T-helper 9 cell (primary cell): ENCODE measurements around the gene MYOZ2.

Experiments used
- DNase-seq: peaks from one replicate; pipeline ENCODE4 v3.0.0-alpha.2; 2020

Gene MYOZ2

DNA sequence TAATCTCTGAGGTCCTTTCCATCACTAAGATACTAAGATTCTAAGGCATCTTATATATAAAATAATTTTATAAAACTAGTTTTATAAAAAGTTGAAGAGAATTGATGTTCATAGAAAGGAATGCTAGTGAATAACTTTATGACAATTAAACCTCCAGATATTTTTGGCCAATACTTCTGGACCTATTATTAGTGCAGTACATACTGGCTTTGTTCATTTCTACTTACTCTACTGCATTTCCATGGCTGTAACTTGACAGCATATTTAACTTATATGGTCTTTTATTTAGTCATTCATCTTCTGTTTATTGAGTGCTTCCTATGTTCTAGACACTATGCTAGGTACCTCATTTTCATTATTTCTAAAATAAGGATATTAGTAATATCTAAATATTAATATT lies 70.1 kb downstream of the MYOZ2 start:
- no peak for DNase-seq

DNA sequence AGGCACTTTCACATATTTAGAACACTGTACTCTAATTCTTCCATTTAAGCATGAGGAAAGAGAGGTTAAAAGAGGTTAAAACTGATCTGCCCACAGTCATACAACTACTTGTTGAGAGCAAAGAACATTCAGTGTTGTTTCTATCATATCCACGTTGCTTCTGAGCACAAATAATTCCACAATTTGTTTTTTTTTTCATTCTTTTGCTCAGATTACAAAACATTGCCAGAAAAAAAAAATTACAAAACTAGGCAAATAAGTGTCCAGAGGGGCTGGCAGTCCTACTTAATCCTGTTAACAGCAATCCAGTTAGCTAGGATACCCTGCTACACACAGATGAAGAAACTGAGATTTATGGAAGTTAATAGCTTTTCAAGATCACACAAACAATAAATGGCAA lies 70.5 kb downstream of the MYOZ2 start:
- DNase-seq: no peak

DNA sequence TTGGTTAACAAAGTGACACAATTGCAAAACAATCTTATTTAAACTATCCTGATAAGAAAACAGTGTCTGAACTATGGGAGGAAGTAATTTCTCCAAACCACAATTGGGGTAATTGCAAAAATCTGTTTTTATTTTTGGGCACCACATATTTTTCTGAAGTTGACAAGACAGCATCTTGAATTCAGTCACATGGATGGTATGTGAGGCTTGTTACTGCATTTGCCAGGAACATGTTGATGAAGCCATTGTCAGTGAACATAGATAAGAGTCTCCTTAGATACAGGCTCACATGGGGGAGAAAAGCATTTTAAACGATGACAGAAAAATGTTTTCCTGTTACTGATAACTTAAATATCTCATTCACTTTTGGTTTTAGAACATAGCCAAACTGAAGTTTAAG lies 71.4 kb downstream of the MYOZ2 start:
- DNase-seq: no peak

DNA sequence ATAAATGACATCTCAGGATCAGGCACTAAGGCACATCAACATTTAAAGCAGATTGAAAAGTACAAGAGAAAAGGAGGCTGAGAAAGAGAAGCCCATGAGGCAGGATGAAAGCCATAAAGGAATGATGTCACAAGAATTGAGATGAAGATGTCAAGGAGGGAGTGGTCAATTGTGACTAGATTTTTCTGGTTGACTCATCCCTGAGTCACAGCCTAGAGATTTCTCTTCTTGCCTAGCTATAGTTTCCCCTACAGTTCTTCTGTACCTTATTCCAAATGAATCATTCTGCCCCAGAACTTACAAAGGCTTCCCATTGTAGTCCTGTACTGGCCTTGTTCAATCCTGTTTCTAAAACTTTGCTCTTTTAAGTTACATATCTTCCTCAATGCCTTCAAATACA lies 73.4 kb downstream of the MYOZ2 start:
- no peak for DNase-seq

DNA sequence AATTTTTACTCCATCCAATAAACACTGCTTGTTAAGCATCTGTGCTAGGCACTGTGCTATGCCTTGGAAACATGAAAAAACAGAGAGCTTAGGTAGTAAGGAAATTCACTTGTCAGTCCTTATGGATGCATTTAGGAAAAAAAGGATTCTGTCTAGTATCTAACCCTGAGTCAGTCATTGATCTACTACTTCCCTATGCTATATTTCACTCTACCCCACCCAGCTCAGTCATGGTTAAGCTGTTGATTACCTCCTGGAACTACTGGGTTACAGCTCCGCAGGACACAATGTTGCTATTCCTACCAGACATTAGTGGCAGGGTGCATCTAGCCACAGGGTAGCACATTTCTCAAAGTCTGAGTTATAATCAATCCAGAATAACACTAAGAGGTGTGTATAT lies 74.0 kb downstream of the MYOZ2 start:
- DNase-seq: no peak

DNA sequence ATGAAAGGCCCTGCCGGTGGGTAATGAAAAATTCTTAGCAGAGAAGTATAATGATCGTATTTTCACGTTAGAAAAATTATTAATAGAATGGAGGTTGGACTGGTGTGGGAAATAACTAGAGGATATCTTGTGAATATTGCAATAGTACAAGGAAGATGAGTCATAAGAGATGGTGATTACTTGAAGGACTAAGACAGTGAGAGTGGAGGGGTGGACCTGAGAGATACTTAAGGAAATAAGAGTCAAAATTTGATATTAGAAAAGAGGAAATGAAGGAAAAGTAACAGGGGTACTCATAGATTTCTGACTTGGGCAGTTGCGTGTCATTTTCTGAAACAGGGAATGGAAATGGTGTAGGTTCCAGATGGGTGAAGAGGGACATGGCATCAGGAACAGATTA lies 75.1 kb downstream of the MYOZ2 start:
- DNase-seq: no peak

DNA sequence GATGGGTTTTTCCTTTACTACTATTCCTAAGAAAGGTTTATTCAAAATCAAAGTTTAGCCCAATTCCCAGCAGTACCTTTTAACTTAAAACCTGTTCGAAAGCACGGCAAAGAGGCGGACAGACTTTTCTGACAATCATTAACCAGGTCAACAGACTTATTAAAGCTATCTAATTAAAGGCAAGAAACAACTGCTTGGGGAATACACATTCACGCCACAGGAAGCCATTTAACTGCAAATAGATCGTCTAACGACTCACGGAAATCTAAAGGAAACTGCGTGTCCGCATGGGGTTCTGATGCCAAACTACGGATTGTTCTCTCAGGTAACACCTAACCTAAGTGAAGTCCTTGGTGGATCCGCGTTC lies 76.2 kb downstream of the MYOZ2 start:
- no peak for DNase-seq

DNA sequence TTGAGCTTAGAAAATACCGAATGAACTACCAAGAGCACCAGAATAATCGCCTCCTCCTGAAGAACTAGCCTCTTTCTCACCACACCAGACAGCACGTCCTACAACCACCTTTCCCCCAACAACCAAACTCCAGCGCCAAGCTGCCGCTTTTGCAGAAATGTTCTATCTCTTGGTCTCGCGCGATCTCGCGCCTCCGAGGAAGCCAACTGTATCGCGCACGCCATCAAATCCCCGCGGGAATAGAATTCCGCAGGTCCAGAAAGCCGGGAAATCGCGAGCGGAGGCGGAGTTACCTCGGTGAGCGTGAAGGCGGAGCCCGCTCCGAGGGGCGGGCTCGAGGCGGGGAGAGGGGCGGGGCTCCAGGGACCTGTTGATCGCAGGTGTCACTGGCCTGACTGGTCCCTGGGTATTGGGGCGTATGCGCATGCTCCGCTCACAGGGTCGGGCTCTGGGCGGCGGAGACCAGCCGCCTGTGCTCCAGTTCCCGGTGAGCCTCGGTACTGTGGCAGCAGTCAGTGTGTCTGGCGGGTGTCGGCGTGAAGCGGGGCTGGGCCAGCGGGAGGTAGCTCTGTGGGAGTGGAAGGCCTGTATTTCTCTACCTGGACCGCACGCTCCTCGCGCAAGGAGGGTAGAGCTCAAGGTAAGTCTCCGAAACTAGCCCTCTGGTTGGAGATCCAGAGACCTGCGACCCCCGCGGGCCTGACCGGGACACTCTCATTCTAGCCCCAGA lies 76.8 kb downstream of the MYOZ2 start, which contains the start of gene USP53:
Gene USP53 (plus strand): TSS at position 480 of the 730 bp plus-strand sequence. CDS start 27,047 bp downstream, outside the sequence.
- peak; percentile 99 for DNase-seq

DNA sequence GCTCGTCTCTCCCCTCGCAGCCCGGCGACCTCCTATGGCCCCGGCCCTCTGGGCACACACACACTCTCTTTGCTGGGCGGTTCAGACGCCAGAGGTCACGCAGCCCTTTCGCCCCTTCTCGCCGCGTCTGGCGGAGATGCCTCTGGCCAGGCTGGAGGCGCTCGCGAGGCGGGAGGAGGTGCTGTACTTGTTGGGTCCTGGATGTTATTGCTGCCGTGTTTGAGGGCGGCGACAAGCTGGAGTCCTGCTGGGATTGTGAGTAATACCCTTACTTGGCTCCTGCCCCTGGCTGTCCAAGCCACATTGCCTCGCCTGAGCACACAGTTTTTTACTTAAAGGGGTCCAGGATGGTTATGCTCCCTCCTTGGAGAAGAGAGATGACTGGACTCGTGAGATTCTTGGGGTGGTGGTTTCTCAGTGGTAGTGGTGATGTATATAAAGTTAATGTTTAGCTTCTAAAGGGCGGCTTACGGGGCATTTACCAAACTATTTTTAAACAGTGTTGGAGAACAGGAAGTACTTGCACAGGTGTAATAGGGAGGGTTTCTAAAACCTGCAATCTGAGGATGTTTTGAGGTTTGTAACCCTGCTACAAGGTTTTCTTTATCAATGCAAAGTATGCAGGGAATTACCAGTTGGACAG lies 77.5 kb downstream of the MYOZ2 start:
- DNase-seq: peak; percentile 46

DNA sequence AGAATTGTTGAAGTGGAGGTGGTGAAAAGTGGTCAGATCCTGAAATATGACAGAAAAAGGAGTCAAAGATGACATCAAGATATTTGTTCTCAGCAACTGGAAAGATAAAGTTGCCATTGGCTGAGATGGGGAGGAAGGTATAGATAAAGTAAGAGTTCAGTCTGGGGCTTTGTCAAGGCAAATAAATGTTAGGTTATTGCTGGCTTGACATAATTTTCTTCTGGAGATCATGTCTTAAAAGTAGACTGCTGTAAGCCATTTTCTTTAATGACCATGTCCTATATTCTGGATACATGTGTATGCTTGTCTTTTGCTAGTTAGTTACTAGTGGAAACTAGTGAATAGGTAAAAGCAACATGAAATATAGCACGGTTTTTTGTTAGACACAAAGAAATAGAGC lies 82.5 kb downstream of the MYOZ2 start:
- DNase-seq: no peak

DNA sequence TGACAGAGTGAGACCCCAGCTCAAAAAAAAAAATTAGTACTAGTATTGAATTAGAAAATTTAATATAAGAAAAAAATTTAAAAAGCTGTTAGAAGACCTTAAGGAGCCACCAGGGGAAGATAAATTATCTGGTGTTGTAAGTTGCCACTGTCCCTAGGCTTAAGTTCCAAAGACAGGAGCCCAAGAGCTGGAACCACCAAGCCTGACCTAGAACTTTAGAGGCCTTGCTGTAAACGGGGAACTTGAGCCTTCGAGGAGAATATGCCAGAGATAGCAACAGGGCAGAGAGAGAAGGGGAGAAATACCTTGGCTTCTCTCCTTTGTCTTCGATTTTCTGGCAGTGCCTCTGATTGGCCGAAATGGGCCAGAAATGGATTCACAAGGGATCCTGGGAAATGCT lies 85.8 kb downstream of the MYOZ2 start:
- DNase-seq: no peak

DNA sequence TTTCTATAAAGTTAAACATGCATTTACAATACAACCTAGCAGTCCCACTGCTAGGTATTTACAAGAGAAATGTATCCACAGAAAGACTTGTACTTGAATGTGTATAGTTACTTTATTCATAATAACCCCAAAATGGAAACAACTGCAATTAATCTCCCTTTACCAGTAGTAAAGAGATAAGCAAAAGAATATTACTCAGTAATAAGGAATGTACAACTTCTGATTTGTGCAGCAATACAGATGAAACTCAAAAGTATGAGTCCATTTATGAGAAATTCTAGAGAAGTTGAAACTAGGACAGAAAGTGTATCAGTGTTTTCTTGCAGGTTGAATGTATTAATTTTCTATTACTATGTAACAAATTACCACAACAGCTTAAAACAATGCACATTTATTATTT lies 92.1 kb downstream of the MYOZ2 start:
- DNase-seq: no peak

DNA sequence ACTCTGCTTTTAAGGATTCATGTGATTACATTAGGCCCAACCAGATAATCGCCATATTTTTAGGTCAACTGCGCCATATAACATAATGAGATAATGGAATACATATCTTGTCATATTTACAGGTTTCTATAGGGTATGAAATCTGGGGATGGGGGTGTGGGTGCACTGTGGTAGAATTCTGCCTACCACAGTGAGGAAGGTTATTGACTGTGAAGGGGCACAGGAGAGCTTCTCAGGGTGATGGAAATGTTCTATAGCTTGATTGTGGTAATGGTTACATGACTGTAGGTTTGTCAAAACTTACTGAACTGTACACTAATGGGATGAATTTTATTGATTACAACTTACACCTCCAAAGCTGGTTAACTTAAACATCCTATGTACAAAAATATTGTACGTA lies 92.8 kb downstream of the MYOZ2 start:
- DNase-seq: no peak

DNA sequence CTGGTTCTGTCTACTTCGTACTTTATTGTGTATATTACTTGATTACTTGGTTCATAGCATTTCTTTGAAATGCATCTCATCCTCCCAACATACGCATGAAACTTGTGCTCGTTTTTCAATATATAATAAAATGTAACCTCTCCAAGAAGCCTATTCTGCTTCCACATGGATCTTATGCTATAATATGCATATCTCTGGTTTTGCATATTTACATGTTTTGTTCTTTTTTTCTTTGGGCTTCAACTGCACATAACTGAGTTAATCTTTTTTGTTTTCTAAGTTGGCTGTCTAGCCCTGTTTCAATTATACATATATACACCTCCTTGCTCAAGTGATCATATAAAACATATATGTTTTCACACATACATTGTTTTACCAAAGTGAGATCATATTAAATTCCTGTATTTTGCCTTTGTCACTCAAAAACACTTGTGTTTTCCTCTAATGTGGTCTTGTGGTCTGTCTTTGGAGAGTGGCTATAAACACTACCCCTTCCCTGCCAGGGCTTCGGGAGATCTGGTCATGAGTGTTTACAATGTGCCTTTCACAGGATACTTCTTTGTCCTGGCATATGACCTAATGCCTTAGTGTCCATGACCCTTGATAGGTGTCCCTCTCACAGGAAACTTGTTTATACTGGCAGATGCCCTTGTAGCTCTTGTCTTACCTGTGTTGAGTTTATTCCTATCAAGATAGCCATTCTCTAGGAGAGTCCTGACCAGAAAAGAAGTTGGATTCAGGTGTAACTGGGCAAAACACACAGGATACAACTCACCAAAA lies 94.5 kb downstream of the MYOZ2 start:
- no peak for DNase-seq

DNA sequence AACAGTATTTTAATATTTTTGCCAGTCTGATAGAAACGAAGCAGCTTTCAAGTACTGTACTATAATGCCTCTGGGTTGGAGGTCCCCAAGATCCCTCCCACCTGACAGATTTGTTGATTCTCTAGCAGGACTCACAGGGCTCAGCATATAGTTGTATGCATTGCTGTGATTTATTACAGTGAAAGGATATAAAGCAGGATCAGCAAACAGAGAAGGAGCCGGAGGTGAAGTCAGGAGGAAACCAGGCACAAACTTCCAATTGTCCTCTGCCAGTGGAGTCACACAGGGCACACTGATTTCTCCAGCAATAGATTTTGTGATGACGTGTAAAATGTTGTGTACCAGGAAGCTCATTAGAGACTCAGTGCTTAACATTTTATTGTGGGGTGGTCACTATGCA lies 95.9 kb downstream of the MYOZ2 start:
- DNase-seq: no peak

DNA sequence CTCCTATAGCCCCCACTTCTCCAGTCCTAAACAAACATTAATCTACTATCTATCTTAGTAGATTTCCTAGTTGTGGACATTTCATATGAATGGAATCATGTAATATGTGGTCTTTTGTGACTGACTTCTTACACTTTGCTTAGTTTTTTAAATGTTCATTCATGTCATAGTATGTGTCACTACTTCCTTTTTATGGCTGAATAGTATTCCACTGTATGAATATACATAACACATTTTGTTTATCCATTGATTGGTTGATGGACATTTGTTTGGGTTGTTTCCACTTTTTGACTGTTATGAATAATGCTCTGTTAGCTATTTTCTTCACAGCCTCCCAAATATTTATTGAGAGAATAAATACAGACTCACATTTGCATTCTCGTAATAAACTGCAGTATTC lies 96.7 kb downstream of the MYOZ2 start:
- no peak for DNase-seq

DNA sequence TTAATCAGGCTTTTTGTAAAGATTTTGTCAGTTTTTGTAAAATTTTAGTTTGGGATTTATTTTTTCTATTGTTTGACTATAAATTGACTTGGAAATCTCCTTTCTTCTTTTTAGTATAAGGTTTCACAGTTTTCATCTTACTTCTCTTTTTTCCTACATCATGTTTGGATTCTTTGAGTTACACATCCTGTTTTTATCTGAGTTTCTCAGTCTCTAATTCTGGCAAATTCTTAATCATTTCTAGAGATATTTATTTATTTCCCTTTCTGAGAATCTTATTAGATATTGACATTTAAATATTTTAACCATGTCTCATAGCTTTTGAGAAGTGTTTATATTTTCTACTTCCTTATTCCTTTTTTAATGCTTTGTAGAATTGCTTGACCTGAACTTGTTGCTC lies 97.6 kb downstream of the MYOZ2 start:
- no peak for DNase-seq

DNA sequence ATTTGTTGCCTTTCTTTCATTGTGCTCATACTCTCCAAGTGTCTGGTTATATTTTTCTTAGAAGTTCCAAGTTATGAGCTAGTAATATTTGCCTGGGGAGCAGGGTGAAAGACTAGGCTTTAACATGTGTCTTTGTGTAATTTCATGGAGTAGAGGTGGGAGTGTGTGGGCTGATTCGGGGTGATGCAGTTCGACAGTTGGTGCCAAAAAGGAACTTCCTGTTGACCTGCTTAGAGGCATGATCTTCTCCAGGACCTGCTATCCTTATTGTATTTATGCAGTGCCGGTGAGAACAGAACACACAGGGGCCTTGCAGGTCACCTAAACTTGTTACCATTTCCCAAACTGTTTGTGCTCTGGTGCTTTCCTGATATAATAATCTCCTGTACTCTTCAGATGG lies 98.1 kb downstream of the MYOZ2 start:
- DNase-seq: no peak

DNA sequence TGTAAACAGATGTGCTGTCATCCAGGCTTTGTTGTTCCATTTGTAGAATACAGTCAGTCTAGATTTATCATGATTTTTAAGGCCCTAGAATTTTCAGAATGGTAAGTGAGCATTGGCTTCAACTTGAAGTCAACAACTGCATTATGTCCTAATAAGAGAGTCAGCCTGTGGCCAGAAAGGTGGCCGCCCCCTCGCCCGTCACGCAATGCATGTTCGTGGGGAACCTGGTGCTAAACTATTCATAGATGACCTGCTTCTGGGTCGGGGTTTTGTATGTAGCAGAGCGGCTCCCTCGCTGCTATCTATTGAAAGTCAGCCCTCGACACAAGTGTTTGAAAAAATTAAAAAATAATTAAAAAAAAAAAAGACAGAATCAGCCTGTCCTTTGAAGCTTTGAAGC lies 101.6 kb downstream of the MYOZ2 start:
- no peak for DNase-seq
